Activated CD8-positive, alpha-beta T cell treated with anti-CD3 and anti-CD28 coated beads for 36 hours (primary cell): ENCODE results near the gene IL23R. TPM values are rescaled to one million over a fixed set of nuclear protein-coding genes. Genes with fewer than 3 reads are reported as not detected.
"Not testable (repeated sequence)": the region's sequence is repeated elsewhere in the genome, so short reads cannot be mapped to it uniquely, and the experiment has no call there.

Experiments
- ATAC-seq: fragments of 200-7000 bp; cut with Tn5 transposase; one replicate; pipeline ENCODE4 v1.10.0; 2021; ENCODE audit warnings: mild to moderate bottlenecking, moderate library complexity
- CTCF ChIA-PET: fragments of 350-600 bp; sonication (Branson Sonifier 250); formaldehyde crosslinking; loops from one replicate; lab custom pipeline; 2021; ENCODE audit warnings: antibody characterized with exemption; lab: Charles Lee
- POLR2A ChIA-PET: fragments of 350-600 bp; sonication (Branson Sonifier 250); formaldehyde crosslinking; loops from one replicate; lab custom pipeline; 2021; ENCODE audit warnings: antibody characterized with exemption; lab: Charles Lee
- DNase-seq: peaks from one replicate; pipeline ENCODE4 v3.0.0-alpha.2; 2020
- H3K27ac Mint-ChIP-seq: one replicate; pipeline ENCODE4 v1.8.0; 2021; ENCODE audit warnings: mild to moderate bottlenecking, mixed read lengths
- H3K27me3 Mint-ChIP-seq: one replicate; pipeline ENCODE4 v1.8.0; 2021; ENCODE audit warnings: mixed read lengths
- H3K36me3 Mint-ChIP-seq: one replicate; pipeline ENCODE4 v1.8.0; 2021; ENCODE audit warnings: low read depth, mixed read lengths
- H3K4me1 Mint-ChIP-seq: one replicate; pipeline ENCODE4 v1.8.0; 2021; ENCODE audit warnings: low read depth, mixed read lengths
- H3K4me3 Mint-ChIP-seq: one replicate; pipeline ENCODE4 v1.8.0; 2021; ENCODE audit warnings: mild to moderate bottlenecking, moderate library complexity, mixed read lengths
- H3K9me3 Mint-ChIP-seq: one replicate; pipeline ENCODE4 v1.8.0; 2021; ENCODE audit warnings: mixed read lengths
- CTCF ChIP-seq: fragments of 200-600 bp; IDR thresholded peaks from one replicate; pipeline ENCODE4 v1.8.0; 2022; ENCODE audit warnings: antibody characterized with exemption, mild to moderate bottlenecking
- intact Hi-C: fragments of 100-400 bp; cut with micrococcal nuclease; formaldehyde crosslinking; loops from one replicate; pipeline ENCODE4 v1.10.0; 2022
- total RNA-seq, 2 experiments: library from RNA; stranded (reverse); gene quantifications; one replicate each; pipeline ENCODE4 v1.2.3, GENCODE V29; 2021

The IL23R gene
- total RNA-seq, 2 experiments from 2014 or later, result 1.0 to 1.2 TPM

GRCh38 chr1:67142931-67143330, 23.3 kb upstream of the IL23R start:
- intact Hi-C loops, result no loop called here
- Mint-ChIP-seq H3K36me3 (no peaks in the 10 kb centered on the region), H3K4me1 (peaks cover 34% of the 10 kb centered on the region), H3K4me3 (no peak overlapping the region), H3K27me3 (no peaks in the 10 kb centered on the region), H3K9me3 (no peaks in the 10 kb centered on the region), H3K27ac (peak overlapping the region; percentile 36)
- no peak for DNase-seq
- CTCF ChIA-PET, result interaction anchor here (1.0 to 7.8 kb wide), 6 partner anchors 16 to 147 kb away, joined by 3 to 200 read pairs (median 8); no protein-coding TSS in a partner anchor
- POLR2A ChIA-PET, result no interaction called here
- no peak for TF ChIP-seq CTCF
- peak; percentile 77 for ATAC-seq

- POLR2A ChIA-PET, result interaction anchor here (0.6 to 0.7 kb wide), 2 partner anchors 22 to 23 kb away, joined by 3 read pairs; partner anchors contain the start of gene IL23R
- ATAC-seq (no peak), DNase-seq (no peak)
- H3K27me3 Mint-ChIP-seq, result no peaks in the 10 kb centered on the region
- no peak for TF ChIP-seq CTCF
- H3K9me3 Mint-ChIP-seq, result no peaks in the 10 kb centered on the region
- no peak overlapping the region for H3K27ac Mint-ChIP-seq
- intact Hi-C loops, result no loop called here
- CTCF ChIA-PET, result interaction anchor here (0.6 to 7.8 kb wide), 38 partner anchors 9 to 419 kb away, joined by 3 to 200 read pairs (median 3); partner anchors contain the start of genes C1orf141, IL23R and SLC35D1
- no peak overlapping the region for H3K4me3 Mint-ChIP-seq
- H3K36me3 Mint-ChIP-seq, result no peaks in the 10 kb centered on the region
- H3K4me1 Mint-ChIP-seq, result peaks cover 40% of the 10 kb centered on the region
These were observed 22.3 kb upstream of the IL23R start for GRCh38 chr1:67143966-67144365.

- Mint-ChIP-seq H3K9me3 (no peaks in the 10 kb centered on the region), H3K4me1 (peaks cover 47% of the 10 kb centered on the region), H3K27me3 (no peaks in the 10 kb centered on the region), H3K4me3 (no peak overlapping the region), H3K36me3 (no peaks in the 10 kb centered on the region), H3K27ac (no peak overlapping the region)
- TF ChIP-seq CTCF, result peak; percentile 77
- no peak for ATAC-seq
- ChIA-PET POLR2A (interaction anchor here (0.7 kb wide), 1 partner anchor 23 kb away, joined by 3 read pairs; no protein-coding TSS in a partner anchor), CTCF (interaction anchor here (0.6 to 7.8 kb wide), 35 partner anchors 8 to 420 kb away, joined by 3 to 200 read pairs (median 3); partner anchors contain the start of genes C1orf141 and IL23R)
- DNase-seq, result peak; percentile 58
- intact Hi-C loops, result loop anchor here (5.0 kb wide), 2 partner anchors 68 to 147 kb away; no protein-coding TSS in a partner anchor
These were observed 21.6 kb upstream of the IL23R start for GRCh38 chr1:67144696-67145095.

- TF ChIP-seq CTCF, result no peak
- Mint-ChIP-seq H3K27ac (no peak overlapping the region), H3K4me1 (peaks cover 50% of the 10 kb centered on the region), H3K9me3 (no peaks in the 10 kb centered on the region), H3K27me3 (peaks cover 5% of the 10 kb centered on the region), H3K4me3 (no peak overlapping the region), H3K36me3 (no peaks in the 10 kb centered on the region)
- ATAC-seq (no peak), DNase-seq (no peak)
- ChIA-PET POLR2A (interaction anchor here (0.8 kb wide), 1 partner anchor 286 kb away, joined by 3 read pairs; no protein-coding TSS in a partner anchor), CTCF (interaction anchor here (1.0 to 7.8 kb wide), 6 partner anchors 11 to 184 kb away, joined by 3 to 200 read pairs (median 4); partner anchors contain the start of gene C1orf141)
- intact Hi-C loops, result loop anchor here (5.0 kb wide), 2 partner anchors 66 to 149 kb away; no protein-coding TSS in a partner anchor
These were observed 20.2 kb upstream of the IL23R start for GRCh38 chr1:67146101-67146500.

GRCh38 chr1:67146539-67146938, 19.7 kb upstream of the IL23R start:
- ATAC-seq (no peak), DNase-seq (no peak)
- TF ChIP-seq CTCF, result no peak
- peaks cover 7% of the 10 kb centered on the region for H3K27me3 Mint-ChIP-seq
- H3K4me3 Mint-ChIP-seq, result no peak overlapping the region
- H3K27ac Mint-ChIP-seq, result no peak overlapping the region
- H3K9me3 Mint-ChIP-seq, result no peaks in the 10 kb centered on the region
- intact Hi-C loops, result loop anchor here (5.0 kb wide), 2 partner anchors 66 to 149 kb away; no protein-coding TSS in a partner anchor
- CTCF ChIA-PET, result interaction anchor here (1.7 to 7.8 kb wide), 3 partner anchors 66 to 165 kb away, joined by 3 to 200 read pairs (median 74); no protein-coding TSS in a partner anchor
- no peaks in the 10 kb centered on the region for H3K36me3 Mint-ChIP-seq
- POLR2A ChIA-PET, result interaction anchor here (1.2 kb wide), 1 partner anchor 93 kb away, joined by 3 read pairs; the partner anchor contains the start of gene SLC35D1
- peaks cover 53% of the 10 kb centered on the region for H3K4me1 Mint-ChIP-seq

- intact Hi-C loops, result loop anchor here (2.0 to 5.0 kb wide), 3 partner anchors 64 to 383 kb away; no protein-coding TSS in a partner anchor
- CTCF ChIA-PET, result interaction anchor here (1.1 to 7.8 kb wide), 19 partner anchors 19 to 394 kb away, joined by 3 to 200 read pairs (median 8); no protein-coding TSS in a partner anchor
- H3K36me3 Mint-ChIP-seq, result not testable (repeated sequence)
These were observed 18.3 kb upstream of the IL23R start for GRCh38 chr1:67147973-67148372.

More at GRCh38 chr1:67147973-67148372, 18.3 kb upstream of the IL23R start:
- H3K27ac Mint-ChIP-seq, DNase-seq, ATAC-seq, H3K9me3 Mint-ChIP-seq, H3K4me3 Mint-ChIP-seq: not testable (repeated sequence)
- peaks cover 14% of the 10 kb centered on the region for H3K27me3 Mint-ChIP-seq
- POLR2A ChIA-PET, result interaction anchor here (1.2 kb wide), 1 partner anchor 94 kb away, joined by 3 read pairs; the partner anchor contains the start of gene SLC35D1
- H3K4me1 Mint-ChIP-seq, result peaks cover 48% of the 10 kb centered on the region
